Measurements from ENCODE around the gene ITGA11.

The ITGA11 gene

DNA sequence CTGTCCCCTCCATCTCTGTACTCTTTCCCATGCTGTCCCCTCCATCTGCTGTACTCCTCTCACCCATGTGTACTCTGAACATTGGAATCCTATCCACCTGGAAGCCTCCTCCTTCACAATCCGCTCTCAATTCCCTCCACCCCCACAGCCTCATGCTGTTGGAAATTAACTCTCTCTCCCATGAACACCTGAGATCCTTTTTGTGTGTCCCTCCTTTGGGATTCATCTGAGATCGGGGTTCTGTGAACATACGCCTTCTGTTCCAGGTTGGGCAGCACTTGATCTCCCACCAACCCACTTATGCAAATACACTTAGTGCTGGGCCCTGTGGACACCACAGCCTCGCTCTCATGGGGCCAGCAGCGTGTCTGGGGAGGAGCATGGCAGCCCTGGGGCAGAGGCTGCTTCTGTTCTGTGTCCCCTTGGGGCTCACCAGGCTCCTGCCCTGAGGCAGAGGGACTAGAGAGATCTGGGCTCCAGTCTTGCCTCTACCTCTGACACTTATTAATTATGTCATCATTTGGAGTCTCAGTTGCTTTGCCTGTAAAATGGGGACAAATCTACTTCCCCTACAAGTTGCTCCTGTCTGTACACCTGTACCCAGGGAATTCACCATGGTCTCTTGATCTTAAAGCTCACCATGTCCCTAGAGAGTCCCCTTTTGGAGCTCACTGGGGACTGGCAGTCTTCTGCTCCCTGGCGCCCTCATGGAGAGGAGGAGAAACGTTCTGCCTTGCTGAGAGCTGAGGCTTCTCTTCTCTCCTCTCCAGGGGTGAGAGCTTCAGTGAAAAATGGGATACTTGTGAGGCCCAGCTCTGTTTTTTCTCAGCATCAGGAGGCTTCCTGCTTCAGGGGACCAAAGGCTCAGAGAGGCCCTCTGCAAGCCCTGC lies 42.7 kb downstream of the ITGA11 start:
- TF ChIP-seq POLR2AphosphoS5 (IDR thresholded peaks at IDR 0.05; ENCODE audit: low read depth) (no peak), CTCF (IDR thresholded peaks at IDR 0.05; ENCODE audit: insufficient read depth, low read length) (no peak), GABPA (IDR thresholded peaks at IDR 0.05; ENCODE audit: low read depth) (no peak), REST (IDR thresholded peaks at IDR 0.05; ENCODE audit: insufficient replicate concordance, low read depth) (no peak), SPI1 (IDR thresholded peaks at IDR 0.05; ENCODE audit: borderline replicate concordance, low read depth) (no peak)
- H3K27ac ChIP-seq (replicated peaks): no peak overlapping the region
- peaks cover 7% of the 10 kb centered on the region for H3K27me3 ChIP-seq (ENCODE audit: insufficient read depth, poor library complexity, severe bottlenecking)
- DNase-seq (ENCODE audit: low read depth in 1 of 2, low spot score in 1 of 2): no peak
- no peak overlapping the region for H3K4me3 ChIP-seq (replicated peaks; ENCODE audit: insufficient read depth, low read length)

DNA sequence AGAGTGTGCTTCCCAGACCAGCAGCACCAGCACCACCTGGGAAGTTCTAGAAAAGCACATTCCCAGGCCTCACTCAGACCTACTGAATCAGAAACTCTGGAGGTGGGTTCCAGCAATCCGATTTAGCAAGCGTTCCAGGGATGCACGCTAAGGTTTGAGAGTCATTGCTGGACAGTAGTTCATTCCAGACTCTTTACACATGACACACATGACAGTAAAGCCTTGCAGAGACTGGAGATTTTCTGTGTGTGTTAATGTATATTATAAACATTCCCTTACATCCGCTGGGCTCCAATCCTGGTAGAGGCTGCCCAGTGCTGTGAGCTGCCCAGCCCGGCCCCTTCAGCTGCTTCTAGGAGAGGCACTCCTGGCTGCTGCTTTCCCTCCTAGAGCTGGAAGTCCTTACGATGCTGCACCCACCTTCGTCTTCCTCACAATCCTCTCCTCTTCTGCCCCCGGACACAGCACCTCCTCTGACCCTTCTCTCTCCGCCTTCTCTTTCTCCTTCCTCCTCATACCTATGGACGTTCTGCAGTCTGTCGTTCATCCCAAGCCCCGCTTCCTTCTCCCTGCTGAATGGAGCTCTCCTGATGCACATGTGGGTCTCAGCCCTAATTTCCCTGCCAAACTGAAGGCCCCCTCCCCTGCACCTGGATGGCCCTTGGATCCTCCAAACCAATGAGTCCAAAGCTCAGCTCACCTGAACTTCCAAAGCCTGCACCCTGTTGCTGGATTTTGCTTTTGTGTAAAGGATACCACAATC lies 44.4 kb downstream of the ITGA11 start:
- TF ChIP-seq CTCF (IDR thresholded peaks at IDR 0.05; ENCODE audit: insufficient read depth, low read length) (no peak), SPI1 (IDR thresholded peaks at IDR 0.05; ENCODE audit: borderline replicate concordance, low read depth) (no peak), POLR2AphosphoS5 (IDR thresholded peaks at IDR 0.05; ENCODE audit: low read depth) (no peak), GABPA (IDR thresholded peaks at IDR 0.05; ENCODE audit: low read depth) (no peak), REST (IDR thresholded peaks at IDR 0.05; ENCODE audit: insufficient replicate concordance, low read depth) (no peak)
- DNase-seq (ENCODE audit: low read depth in 1 of 2, low spot score in 1 of 2): no peak
- H3K4me3 ChIP-seq (replicated peaks; ENCODE audit: insufficient read depth, low read length): no peak overlapping the region
- H3K27ac ChIP-seq (replicated peaks): no peak overlapping the region
- peaks cover 7% of the 10 kb centered on the region for H3K27me3 ChIP-seq (ENCODE audit: insufficient read depth, poor library complexity, severe bottlenecking)

GRCh38 chr15:68386587-68387288 lies 45.2 kb downstream of the ITGA11 start:
- no peak for DNase-seq (ENCODE audit: low read depth in 1 of 2, low spot score in 1 of 2)
- no peak overlapping the region for H3K27ac ChIP-seq (replicated peaks)

More at GRCh38 chr15:68386587-68387288, 45.2 kb downstream of the ITGA11 start:
- no peak for TF ChIP-seq GABPA (IDR thresholded peaks at IDR 0.05; ENCODE audit: low read depth)
- TF ChIP-seq CTCF (IDR thresholded peaks at IDR 0.05; ENCODE audit: insufficient read depth, low read length): no peak
- no peak for TF ChIP-seq REST (IDR thresholded peaks at IDR 0.05; ENCODE audit: insufficient replicate concordance, low read depth)
- no peak for TF ChIP-seq SPI1 (IDR thresholded peaks at IDR 0.05; ENCODE audit: borderline replicate concordance, low read depth)
- TF ChIP-seq POLR2AphosphoS5 (IDR thresholded peaks at IDR 0.05; ENCODE audit: low read depth): no peak
- H3K27me3 ChIP-seq (ENCODE audit: insufficient read depth, poor library complexity, severe bottlenecking): peaks cover 7% of the 10 kb centered on the region
- no peak overlapping the region for H3K4me3 ChIP-seq (replicated peaks; ENCODE audit: insufficient read depth, low read length)

Measured in HL-60 (cell line).